ENCODE results near the gene SCN5A.

Gene SCN5A

GRCh38 chr3:38646630-38647029 lies 2.9 kb downstream of the SCN5A start:
- TF ChIP-seq CTCF (IDR thresholded peaks at IDR 0.05; ENCODE audit: low read depth, low read length) (peak; percentile 70), MAX (IDR thresholded peaks at IDR 0.05; ENCODE audit: low read depth, low read length) (no peak), MYC (IDR thresholded peaks at IDR 0.05; ENCODE audit: low read depth, low read length) (no peak)
- H3K4me3 ChIP-seq (ENCODE audit: low read depth, low read length): no peak overlapping the region
- peak; percentile 67 for DNase-seq (ENCODE audit: low read depth)

- TF ChIP-seq MAX (IDR thresholded peaks at IDR 0.05; ENCODE audit: low read depth, low read length) (no peak), CTCF (IDR thresholded peaks at IDR 0.05; ENCODE audit: low read depth, low read length) (no peak), POLR2A (IDR thresholded peaks at IDR 0.05; ENCODE audit: extremely low read depth, insufficient read length) (no peak), MYC (IDR thresholded peaks at IDR 0.05; ENCODE audit: low read depth, low read length) (no peak)
- no peak overlapping the region for H3K4me3 ChIP-seq (ENCODE audit: low read depth, low read length)
- DNase-seq (ENCODE audit: low read depth): no peak
These were observed 3.4 kb downstream of the SCN5A start for GRCh38 chr3:38646062-38646461.

- TF ChIP-seq CTCF (IDR thresholded peaks at IDR 0.05; ENCODE audit: low read depth, low read length) (no peak), MAX (IDR thresholded peaks at IDR 0.05; ENCODE audit: low read depth, low read length) (no peak), MYC (IDR thresholded peaks at IDR 0.05; ENCODE audit: low read depth, low read length) (no peak), POLR2A (IDR thresholded peaks at IDR 0.05; ENCODE audit: extremely low read depth, insufficient read length) (no peak)
- no peak overlapping the region for H3K4me3 ChIP-seq (ENCODE audit: low read depth, low read length)
- no peak for DNase-seq (ENCODE audit: low read depth)
These were observed 3.9 kb downstream of the SCN5A start for GRCh38 chr3:38645601-38646000.

GRCh38 chr3:38645076-38645475 lies 4.4 kb downstream of the SCN5A start:
- DNase-seq (ENCODE audit: low read depth): no peak
- TF ChIP-seq MYC (IDR thresholded peaks at IDR 0.05; ENCODE audit: low read depth, low read length) (no peak), MAX (IDR thresholded peaks at IDR 0.05; ENCODE audit: low read depth, low read length) (no peak), POLR2A (IDR thresholded peaks at IDR 0.05; ENCODE audit: extremely low read depth, insufficient read length) (no peak), CTCF (IDR thresholded peaks at IDR 0.05; ENCODE audit: low read depth, low read length) (no peak)
- no peak overlapping the region for H3K4me3 ChIP-seq (ENCODE audit: low read depth, low read length)

GRCh38 chr3:38644662-38645053 lies 4.8 kb downstream of the SCN5A start:
- DNase-seq (ENCODE audit: low read depth): no peak
- H3K4me3 ChIP-seq (ENCODE audit: low read depth, low read length): no peak overlapping the region

More at GRCh38 chr3:38644662-38645053, 4.8 kb downstream of the SCN5A start:
- TF ChIP-seq POLR2A (IDR thresholded peaks at IDR 0.05; ENCODE audit: extremely low read depth, insufficient read length) (no peak), CTCF (IDR thresholded peaks at IDR 0.05; ENCODE audit: low read depth, low read length) (no peak), MYC (IDR thresholded peaks at IDR 0.05; ENCODE audit: low read depth, low read length) (no peak), MAX (IDR thresholded peaks at IDR 0.05; ENCODE audit: low read depth, low read length) (no peak)
